A673 (cell line): ENCODE data around the gene GULP1. TPM values are rescaled to one million over a fixed set of nuclear protein-coding genes. Genes with fewer than 3 reads are reported as not detected.

Experiments
- BruUV-seq: library from RNA; stranded (reverse); fragments of 400-500 nt; replicated peaks from 2 replicates; lab custom pipeline; 2021; lab: Mats Ljungman, UMichigan
- CTCF ChIA-PET: fragments of 300-600 bp; sonication (Branson Sonifier 250); formaldehyde crosslinking; loops from one replicate; lab custom pipeline; 2022; ENCODE audit warnings: antibody characterized with exemption; lab: Charles Lee
- POLR2A ChIA-PET: fragments of 300-600 bp; sonication (Branson Sonifier 250); formaldehyde crosslinking; loops from one replicate; lab custom pipeline; 2022; ENCODE audit warnings: antibody characterized with exemption; ENCODE audit not compliant: low non-redundant PET; lab: Charles Lee
- DNase-seq: peaks from one replicate; pipeline ENCODE4 v3.0.0-alpha.2; 2015; ENCODE audit warnings: low spot score
- H3K27ac ChIP-seq: fragments of 200-600 bp; sonication (generic); 2 replicates; pipeline ENCODE4 v1.5.1; 2016; ENCODE audit warnings: mixed run types, low read depth, mild to moderate bottlenecking, mixed read lengths, antibody characterized with exemption, low read length; ENCODE audit not compliant: poor library complexity, severe bottlenecking
- H3K27me3 ChIP-seq: fragments of 200-600 bp; sonication (generic); replicated peaks from 2 replicates; pipeline ENCODE4 v1.6.1; 2017; ENCODE audit warnings: mixed run types, low read depth, mild to moderate bottlenecking, mixed read lengths, antibody characterized with exemption, low read length; ENCODE audit not compliant: insufficient read depth, poor library complexity
- H3K36me3 ChIP-seq: fragments of 200-600 bp; sonication (generic); 2 replicates; pipeline ENCODE4 v1.6.1; 2016; ENCODE audit warnings: mixed run types, mild to moderate bottlenecking, mixed read lengths, antibody characterized with exemption, low read length; ENCODE audit not compliant: insufficient read depth, poor library complexity, severe bottlenecking
- H3K4me1 ChIP-seq: fragments of 200-600 bp; sonication (generic); 2 replicates; pipeline ENCODE4 v1.6.1; 2017; ENCODE audit warnings: mixed run types, mild to moderate bottlenecking, mixed read lengths, antibody characterized with exemption, low read length; ENCODE audit not compliant: insufficient read depth, poor library complexity, severe bottlenecking
- H3K4me3 ChIP-seq: fragments of 200-600 bp; sonication (generic); 2 replicates; pipeline ENCODE4 v1.5.1; 2016; ENCODE audit warnings: low read depth, mixed run types, mild to moderate bottlenecking, mixed read lengths, low read length; ENCODE audit not compliant: poor library complexity, severe bottlenecking
- H3K9me3 ChIP-seq: fragments of 200-600 bp; sonication (generic); 2 replicates; pipeline ENCODE4 v1.6.1; 2016; ENCODE audit warnings: mixed run types, low read depth, mild to moderate bottlenecking, mixed read lengths, antibody characterized with exemption, low read length; ENCODE audit not compliant: poor library complexity, severe bottlenecking
- CTCF ChIP-seq: fragments of 300-800, 200-600 bp; sonication (generic); conservative IDR thresholded peaks from 2 replicates; pipeline ENCODE4 v1.5.1; 2017; ENCODE audit warnings: low read depth, mild to moderate bottlenecking, antibody characterized with exemption, low read length, moderate library complexity, mixed read lengths
- EZH2 ChIP-seq: fragments of 200-600 bp; sonication (generic); IDR thresholded peaks from 2 replicates; pipeline ENCODE4 v1.6.1; 2017; ENCODE audit warnings: borderline replicate concordance, low read depth, mild to moderate bottlenecking, mixed read lengths, antibody characterized with exemption, low read length; ENCODE audit not compliant: poor library complexity, severe bottlenecking
- intact Hi-C: fragments of 100-400 bp; cut with micrococcal nuclease; formaldehyde crosslinking; loops from one replicate; pipeline ENCODE4 v1.10.0; 2022; ENCODE audit not compliant: unreplicated experiment
- total RNA-seq: library from RNA; stranded (reverse); gene quantifications from 2 replicates; pipeline ENCODE4 v1.2.3, GENCODE V29; 2021

Gene GULP1
- total RNA-seq, 1 experiment from 2014 or later, result 7.2 TPM

- Histone ChIP-seq H3K4me3 (no peak overlapping the region), H3K27me3 (no peaks in the 10 kb centered on the region), H3K4me1 (no peaks in the 10 kb centered on the region), H3K27ac (no peak overlapping the region), H3K9me3 (no peaks in the 10 kb centered on the region), H3K36me3 (no peaks in the 10 kb centered on the region)
- ChIA-PET POLR2A (no interaction called here), CTCF (no interaction called here)
- DNase-seq, result peak; percentile 7
- TF ChIP-seq CTCF (no peak), EZH2 (no peak)
- BruUV-seq, result no TSS peak
- intact Hi-C loops, result no loop called here
These were observed 15.4 kb upstream of the GULP1 start for GRCh38 chr2:188276255-188276654.

GRCh38 chr2:188277786-188278185 is 13.9 kb upstream of the GULP1 start:
- CTCF ChIA-PET, result no interaction called here
- Histone ChIP-seq H3K27ac (no peak overlapping the region), H3K4me3 (no peak overlapping the region), H3K4me1 (no peaks in the 10 kb centered on the region), H3K36me3 (no peaks in the 10 kb centered on the region), H3K27me3 (no peaks in the 10 kb centered on the region), H3K9me3 (no peaks in the 10 kb centered on the region)
- no TSS peak for BruUV-seq
- POLR2A ChIA-PET, result no interaction called here
- intact Hi-C loops, result no loop called here
- DNase-seq, result no peak
- TF ChIP-seq EZH2 (no peak), CTCF (no peak)

GRCh38 chr2:188278388-188279092 is 13.1 kb upstream of the GULP1 start:
- no peaks in the 10 kb centered on the region for H3K27me3 ChIP-seq
- no peaks in the 10 kb centered on the region for H3K36me3 ChIP-seq
- no peaks in the 10 kb centered on the region for H3K4me1 ChIP-seq
- intact Hi-C loops, result no loop called here
- no peaks in the 10 kb centered on the region for H3K9me3 ChIP-seq
- ChIA-PET CTCF (no interaction called here), POLR2A (no interaction called here)
- no TSS peak for BruUV-seq
- DNase-seq, result no peak
- no peak overlapping the region for H3K4me3 ChIP-seq
- TF ChIP-seq EZH2, result no peak
- TF ChIP-seq CTCF, result no peak
- no peak overlapping the region for H3K27ac ChIP-seq
